Liver (tissue), 9 donors: Measurements from ENCODE around the gene RIOX2. TPM values are rescaled to one million over a fixed set of nuclear protein-coding genes. Genes with fewer than 3 reads are reported as not detected.

Experiments used
- DNase-seq: peaks from one replicate; pipeline ENCODE4 v3.0.0-alpha.2; 2017; ENCODE audit warnings: low spot score
- H3K27ac ChIP-seq, 2 donors: one replicate each; pipeline ENCODE4 v1.7.0; 2013; ENCODE audit warnings: inconsistent platforms in 2 of 2, low read length in 2 of 2, control low read depth in 1 of 2, low read depth in 1 of 2, mild to moderate bottlenecking in 1 of 2
- H3K27me3 ChIP-seq, 4 donors: one replicate each; pipeline versions ENCODE4 v1.6.1 to v1.7.0; 2013; ENCODE audit warnings: low read length in 3 of 4, inconsistent platforms in 1 of 4, mild to moderate bottlenecking in 1 of 4, moderate library complexity in 1 of 4; ENCODE audit not compliant: control insufficient read depth in 4 of 4, insufficient read depth in 4 of 4
- H3K36me3 ChIP-seq, 4 donors: one replicate each; pipeline versions ENCODE4 v1.6.1 to v1.7.0; 2013; ENCODE audit warnings: low read length in 3 of 4, mild to moderate bottlenecking in 3 of 4, low read depth in 1 of 4, moderate library complexity in 1 of 4; ENCODE audit not compliant: control insufficient read depth in 4 of 4, insufficient read depth in 3 of 4
- H3K4me1 ChIP-seq, 4 donors: one replicate each; pipeline versions ENCODE4 v1.6.1 to v1.7.0; 2013; ENCODE audit warnings: low read length in 3 of 4, mild to moderate bottlenecking in 3 of 4, moderate library complexity in 1 of 4; ENCODE audit not compliant: control insufficient read depth in 4 of 4, insufficient read depth in 4 of 4
- H3K4me3 ChIP-seq, 3 donors: one replicate each; pipeline versions ENCODE4 v1.6.1 to v1.7.0; 2013; ENCODE audit warnings: low read length in 3 of 3, control low read depth in 1 of 3, low read depth in 1 of 3, mild to moderate bottlenecking in 1 of 3
- H3K9ac ChIP-seq, 2 donors: one replicate each; pipeline ENCODE4 v1.7.0; 2013; ENCODE audit warnings: low read length in 2 of 2, mild to moderate bottlenecking in 2 of 2, moderate library complexity in 2 of 2, control low read depth in 1 of 2, low read depth in 1 of 2
- H3K9me3 ChIP-seq, 4 donors: one replicate each; pipeline versions ENCODE4 v1.6.1 to v1.7.0; 2013; ENCODE audit warnings: low read length in 3 of 4; ENCODE audit not compliant: control insufficient read depth in 4 of 4
- EGR1 ChIP-seq, 2 donors: IDR thresholded peaks; 2 replicates each; pipeline ENCODE4 v1.6.1; 2016 to 2018; ENCODE audit warnings: antibody characterized with exemption in 2 of 2, low read depth in 2 of 2
- FOXA1 ChIP-seq: IDR thresholded peaks from 2 replicates; pipeline ENCODE4 v1.6.1; 2016; ENCODE audit warnings: antibody characterized with exemption
- FOXA2 ChIP-seq: IDR thresholded peaks from 2 replicates; pipeline ENCODE4 v1.6.1; 2016; ENCODE audit warnings: antibody characterized with exemption
- GABPA ChIP-seq, 2 donors: IDR thresholded peaks in 1 of 2; conservative IDR thresholded peaks in 1 of 2; 2 replicates each; pipeline ENCODE4 v1.6.1; 2016; ENCODE audit warnings: antibody characterized with exemption in 2 of 2, mild to moderate bottlenecking in 1 of 2, moderate library complexity in 1 of 2
- HNF4A ChIP-seq, 2 donors: conservative IDR thresholded peaks; 2 replicates each; pipeline ENCODE4 v1.6.1; 2016; ENCODE audit warnings: antibody characterized with exemption in 2 of 2, mild to moderate bottlenecking in 2 of 2
- HNF4G ChIP-seq: IDR thresholded peaks from 2 replicates; pipeline ENCODE4 v1.6.1; 2016; ENCODE audit warnings: antibody characterized with exemption
- JUND ChIP-seq, 2 donors: IDR thresholded peaks; 2 replicates each; pipeline ENCODE4 v1.6.1; 2016; ENCODE audit warnings: antibody characterized with exemption in 2 of 2
- NR2F2 ChIP-seq: IDR thresholded peaks from 2 replicates; pipeline ENCODE4 v1.6.1; 2016; ENCODE audit warnings: antibody characterized with exemption
- RAD21 ChIP-seq, 2 donors: IDR thresholded peaks; 2 replicates each; pipeline ENCODE4 v1.6.1; 2016; ENCODE audit warnings: antibody characterized with exemption in 2 of 2, mild to moderate bottlenecking in 2 of 2
- RXRA ChIP-seq, 2 donors: IDR thresholded peaks; 2 replicates each; pipeline ENCODE4 v1.6.1; 2017 to 2018; ENCODE audit warnings: antibody characterized with exemption in 2 of 2, mild to moderate bottlenecking in 1 of 2
- SP1 ChIP-seq: IDR thresholded peaks from 2 replicates; pipeline ENCODE4 v1.6.1; 2018; ENCODE audit warnings: antibody characterized with exemption, mild to moderate bottlenecking
- TAF1 ChIP-seq: conservative IDR thresholded peaks from 2 replicates; pipeline ENCODE4 v1.6.1; 2016; ENCODE audit warnings: antibody characterized with exemption, mild to moderate bottlenecking
- YY1 ChIP-seq: IDR thresholded peaks from 2 replicates; pipeline ENCODE4 v1.6.1; 2016; ENCODE audit warnings: antibody characterized with exemption, mild to moderate bottlenecking
- WGBS: extraction: QIAGEN DNeasy Blood & Tissue Kit; methylation state at CpG from one replicate; pipeline ENCODE4 v1.1.7; 2013; 5-methylcytosine and 5-hydroxymethylcytosine counted together
- polyA plus RNA-seq, 2 donors: library from polyadenylated mRNA; stranded (reverse) in 1 of 2; unstranded in 1 of 2; fragments of 200-250 nt in 1 of 2; fragments of >200 nt in 1 of 2; fragmentation: Nextera tagmentation in 1 of 2; extraction: Ambion mirVana in 1 of 2; gene quantifications; one replicate each; pipeline versions ENCODE4 v1.2.1 to v1.2.3, GENCODE V29; 2013 to 2015
- total RNA-seq, 2 donors: library from RNA; depleted of rRNA; stranded (reverse); fragments of >200 nt; gene quantifications; one replicate each; pipeline ENCODE4 v1.2.3, GENCODE V29; 2014
- TF ChIP-seq, protein P1 (sequence below): IDR thresholded peaks from 2 replicates; pipeline ENCODE4 v1.6.1; 2016; ENCODE audit warnings: antibody characterized with exemption
- TF ChIP-seq, protein P2 (sequence below): IDR thresholded peaks from 2 replicates; pipeline ENCODE4 v1.6.1; 2016; ENCODE audit warnings: antibody characterized with exemption
- TF ChIP-seq, protein P3 (sequence below): fragments of 150-350 bp; IDR thresholded peaks from 2 replicates; pipeline ENCODE4 v1.5.1; 2017; ENCODE audit warnings: improper control_type of control experiment, low read depth, low read length; ENCODE audit not compliant: missing input control
- TF ChIP-seq, protein P4 (sequence below): IDR thresholded peaks from 2 replicates; pipeline ENCODE4 v1.6.1; 2016; ENCODE audit warnings: antibody characterized with exemption, mild to moderate bottlenecking
- donor health status: healthy.
- donor health status: healthy.
- donor health status: healthy.
- donor health status: healthy.
- donor health status: healthy.

The RIOX2 gene
- total and polyA plus RNA-seq, 4 donors = 8.2 to 19.9 (median 11.0) TPM

DNA sequence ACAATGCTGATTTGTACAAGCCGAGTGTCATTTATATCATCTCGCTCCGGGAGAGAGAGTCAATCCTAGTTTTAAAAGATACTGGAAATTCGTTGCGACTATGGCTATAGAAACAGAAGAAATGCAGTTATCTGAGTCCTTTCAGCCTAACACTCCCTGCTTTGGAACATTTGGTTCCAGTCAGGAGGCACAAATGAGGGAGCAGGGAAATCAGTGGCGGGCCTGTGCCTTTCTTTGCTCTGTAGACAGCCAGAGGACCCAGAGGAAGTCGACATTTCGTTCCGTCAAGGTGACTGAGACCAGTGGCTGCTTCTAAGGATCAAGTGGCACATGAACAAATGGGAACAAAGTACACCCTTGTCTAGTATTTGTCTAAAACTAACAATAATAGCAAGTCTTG is 745 bp upstream of the RIOX2 start:
- WGBS = 98% methylated on average over 9 of the region's 9 CpGs
- Histone ChIP-seq H3K27ac (no peak overlapping the region), H3K36me3 (no peaks in the 10 kb centered on the region), H3K4me1 (peaks cover 0 to 16% (median 4%) of the 10 kb centered on the region in 4 donors), H3K9ac (no peak overlapping the region), H3K4me3 (no peak overlapping the region), H3K27me3 (no peaks in the 10 kb centered on the region), H3K9me3 (no peaks in the 10 kb centered on the region)
- DNase-seq = no peak
- TF ChIP-seq FOXA2 (no peak), RAD21 (IDR thresholded peaks at IDR 0.05) (no peak), HNF4A (conservative IDR thresholded peaks at IDR 0.05) (no peak), RXRA (IDR thresholded peaks at IDR 0.05) (no peak), YY1 (no peak), SP1 (no peak)
- TF ChIP-seq, protein P1, sequence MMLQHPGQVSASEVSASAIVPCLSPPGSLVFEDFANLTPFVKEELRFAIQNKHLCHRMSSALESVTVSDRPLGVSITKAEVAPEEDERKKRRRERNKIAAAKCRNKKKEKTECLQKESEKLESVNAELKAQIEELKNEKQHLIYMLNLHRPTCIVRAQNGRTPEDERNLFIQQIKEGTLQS = no peak
- TF ChIP-seq, protein P2, sequence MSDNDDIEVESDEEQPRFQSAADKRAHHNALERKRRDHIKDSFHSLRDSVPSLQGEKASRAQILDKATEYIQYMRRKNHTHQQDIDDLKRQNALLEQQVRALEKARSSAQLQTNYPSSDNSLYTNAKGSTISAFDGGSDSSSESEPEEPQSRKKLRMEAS = no peak
- TF ChIP-seq, protein P3, sequence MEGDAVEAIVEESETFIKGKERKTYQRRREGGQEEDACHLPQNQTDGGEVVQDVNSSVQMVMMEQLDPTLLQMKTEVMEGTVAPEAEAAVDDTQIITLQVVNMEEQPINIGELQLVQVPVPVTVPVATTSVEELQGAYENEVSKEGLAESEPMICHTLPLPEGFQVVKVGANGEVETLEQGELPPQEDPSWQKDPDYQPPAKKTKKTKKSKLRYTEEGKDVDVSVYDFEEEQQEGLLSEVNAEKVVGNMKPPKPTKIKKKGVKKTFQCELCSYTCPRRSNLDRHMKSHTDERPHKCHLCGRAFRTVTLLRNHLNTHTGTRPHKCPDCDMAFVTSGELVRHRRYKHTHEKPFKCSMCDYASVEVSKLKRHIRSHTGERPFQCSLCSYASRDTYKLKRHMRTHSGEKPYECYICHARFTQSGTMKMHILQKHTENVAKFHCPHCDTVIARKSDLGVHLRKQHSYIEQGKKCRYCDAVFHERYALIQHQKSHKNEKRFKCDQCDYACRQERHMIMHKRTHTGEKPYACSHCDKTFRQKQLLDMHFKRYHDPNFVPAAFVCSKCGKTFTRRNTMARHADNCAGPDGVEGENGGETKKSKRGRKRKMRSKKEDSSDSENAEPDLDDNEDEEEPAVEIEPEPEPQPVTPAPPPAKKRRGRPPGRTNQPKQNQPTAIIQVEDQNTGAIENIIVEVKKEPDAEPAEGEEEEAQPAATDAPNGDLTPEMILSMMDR = no peak
- TF ChIP-seq, protein P4, sequence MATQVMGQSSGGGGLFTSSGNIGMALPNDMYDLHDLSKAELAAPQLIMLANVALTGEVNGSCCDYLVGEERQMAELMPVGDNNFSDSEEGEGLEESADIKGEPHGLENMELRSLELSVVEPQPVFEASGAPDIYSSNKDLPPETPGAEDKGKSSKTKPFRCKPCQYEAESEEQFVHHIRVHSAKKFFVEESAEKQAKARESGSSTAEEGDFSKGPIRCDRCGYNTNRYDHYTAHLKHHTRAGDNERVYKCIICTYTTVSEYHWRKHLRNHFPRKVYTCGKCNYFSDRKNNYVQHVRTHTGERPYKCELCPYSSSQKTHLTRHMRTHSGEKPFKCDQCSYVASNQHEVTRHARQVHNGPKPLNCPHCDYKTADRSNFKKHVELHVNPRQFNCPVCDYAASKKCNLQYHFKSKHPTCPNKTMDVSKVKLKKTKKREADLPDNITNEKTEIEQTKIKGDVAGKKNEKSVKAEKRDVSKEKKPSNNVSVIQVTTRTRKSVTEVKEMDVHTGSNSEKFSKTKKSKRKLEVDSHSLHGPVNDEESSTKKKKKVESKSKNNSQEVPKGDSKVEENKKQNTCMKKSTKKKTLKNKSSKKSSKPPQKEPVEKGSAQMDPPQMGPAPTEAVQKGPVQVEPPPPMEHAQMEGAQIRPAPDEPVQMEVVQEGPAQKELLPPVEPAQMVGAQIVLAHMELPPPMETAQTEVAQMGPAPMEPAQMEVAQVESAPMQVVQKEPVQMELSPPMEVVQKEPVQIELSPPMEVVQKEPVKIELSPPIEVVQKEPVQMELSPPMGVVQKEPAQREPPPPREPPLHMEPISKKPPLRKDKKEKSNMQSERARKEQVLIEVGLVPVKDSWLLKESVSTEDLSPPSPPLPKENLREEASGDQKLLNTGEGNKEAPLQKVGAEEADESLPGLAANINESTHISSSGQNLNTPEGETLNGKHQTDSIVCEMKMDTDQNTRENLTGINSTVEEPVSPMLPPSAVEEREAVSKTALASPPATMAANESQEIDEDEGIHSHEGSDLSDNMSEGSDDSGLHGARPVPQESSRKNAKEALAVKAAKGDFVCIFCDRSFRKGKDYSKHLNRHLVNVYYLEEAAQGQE = no peak

DNA sequence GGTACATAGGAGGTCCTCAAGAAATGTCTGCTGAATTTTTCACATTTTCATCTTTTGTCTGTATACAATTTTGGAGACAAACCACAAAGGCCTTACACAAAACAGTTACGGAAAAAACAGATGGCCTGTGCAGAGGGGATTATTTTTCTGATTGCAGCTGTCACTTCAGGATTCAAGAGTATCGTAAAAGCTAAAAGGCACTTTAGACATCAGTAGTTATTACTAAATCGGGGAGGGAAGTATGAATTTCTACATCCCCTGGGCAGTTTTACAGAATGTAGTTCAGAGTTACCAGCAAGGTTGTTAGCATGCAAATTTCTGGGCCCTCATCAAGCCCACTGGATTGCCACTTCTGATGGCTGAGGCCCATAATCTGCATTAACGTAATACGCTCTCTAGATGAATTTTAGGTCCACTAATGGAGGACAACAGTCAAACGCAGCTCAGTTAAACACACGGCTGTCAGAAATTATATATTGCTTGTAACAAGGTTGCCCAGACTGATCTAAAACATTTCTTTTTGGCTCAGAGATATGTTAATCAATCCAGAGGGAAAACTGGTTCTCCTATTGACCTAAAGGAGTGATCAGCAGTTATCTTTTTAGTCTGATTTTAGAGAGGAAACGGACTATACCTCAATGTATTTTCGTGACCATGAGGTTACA is 1.1 kb downstream of the RIOX2 start:
- H3K36me3 ChIP-seq = peaks cover 0 to 5% (median 4%) of the 10 kb centered on the region in 4 donors
- no peak for DNase-seq
- no peak for TF ChIP-seq FOXA2
- TF ChIP-seq JUND (IDR thresholded peaks at IDR 0.05) = no peak
- no peak for TF ChIP-seq YY1
- TF ChIP-seq, protein P3 = no peak
- no peak for TF ChIP-seq TAF1
- TF ChIP-seq, protein P4 = no peak
- no peak for TF ChIP-seq GABPA (IDR thresholded peaks at IDR 0.05 in 1 of 2, conservative IDR thresholded peaks at IDR 0.05 in 1 of 2)
- TF ChIP-seq RXRA (IDR thresholded peaks at IDR 0.05) = no peak
- no peak for TF ChIP-seq NR2F2
- no peak for TF ChIP-seq EGR1 (IDR thresholded peaks at IDR 0.05; ENCODE audit: low read depth in 2 of 2)
- TF ChIP-seq FOXA1 = no peak
- TF ChIP-seq SP1 = no peak
- TF ChIP-seq HNF4G = no peak
- TF ChIP-seq RAD21 (IDR thresholded peaks at IDR 0.05) = no peak
- no peak for TF ChIP-seq HNF4A (conservative IDR thresholded peaks at IDR 0.05)
- TF ChIP-seq, protein P2 = no peak
- TF ChIP-seq, protein P1 = no peak

More for the DNA sequence above, 1.1 kb downstream of the RIOX2 start:
- Histone ChIP-seq H3K27ac (peak overlapping the region; percentile 67 to 89), H3K27me3 (no peaks in the 10 kb centered on the region), H3K4me1 (peaks cover 0 to 20% (median 4%) of the 10 kb centered on the region in 4 donors), H3K9me3 (no peaks in the 10 kb centered on the region), H3K4me3 (peak overlapping the region; percentile 70 to 93 (median 75)), H3K9ac (peak overlapping the region; percentile 78 to 79)
- 78% methylated on average over 9 of the region's 9 CpGs for WGBS
